NCI-H2196 (cell line): ENCODE results near the gene DOCK9.
A peak's percentile ranks its signal among the peaks of the same experiment; 100 is the strongest.

Experiments
- DNase-seq: peaks from one replicate; lab custom pipeline; 2025; ENCODE audit not compliant: unreplicated experiment; lab: John Stamatoyannopoulos, UW

DOCK9 gene

GRCh38 chr13:98889419-98890085 is 88.3 kb downstream of the DOCK9 start:
- no peak for DNase-seq

GRCh38 chr13:98888890-98889279 is 89.0 kb downstream of the DOCK9 start:
- DNase-seq = no peak

DNA sequence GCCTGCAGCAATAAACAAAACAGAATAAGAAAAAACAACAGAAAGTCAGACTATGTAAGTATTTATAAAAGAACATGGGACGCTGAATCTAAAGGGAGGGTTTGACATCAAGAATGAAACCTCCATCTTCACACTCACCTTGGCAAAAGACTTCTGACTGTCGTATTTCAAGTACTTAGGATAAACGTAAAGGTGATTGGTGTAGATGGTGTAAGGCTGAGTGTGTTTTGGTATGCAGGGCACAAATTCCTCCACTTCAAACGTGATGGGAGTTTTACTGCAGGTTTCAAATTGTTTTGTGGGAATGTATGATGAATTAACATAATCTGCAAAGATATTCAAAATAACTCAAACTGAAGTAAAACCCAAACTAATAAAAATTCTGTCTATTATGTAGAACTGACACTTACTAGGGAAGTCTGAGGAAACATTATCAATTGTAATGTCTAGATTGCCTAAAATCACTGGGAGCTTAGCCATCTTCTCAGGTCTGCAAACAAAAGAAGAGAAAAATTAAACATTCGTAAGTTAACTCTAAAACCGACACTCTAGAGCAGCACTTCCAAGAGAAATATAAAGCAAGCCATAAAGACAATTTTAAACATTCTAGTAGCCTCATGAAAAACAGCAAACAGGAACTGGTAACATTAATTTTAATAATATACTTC is 89.5 kb downstream of the DOCK9 start:
- no peak for DNase-seq

DNA sequence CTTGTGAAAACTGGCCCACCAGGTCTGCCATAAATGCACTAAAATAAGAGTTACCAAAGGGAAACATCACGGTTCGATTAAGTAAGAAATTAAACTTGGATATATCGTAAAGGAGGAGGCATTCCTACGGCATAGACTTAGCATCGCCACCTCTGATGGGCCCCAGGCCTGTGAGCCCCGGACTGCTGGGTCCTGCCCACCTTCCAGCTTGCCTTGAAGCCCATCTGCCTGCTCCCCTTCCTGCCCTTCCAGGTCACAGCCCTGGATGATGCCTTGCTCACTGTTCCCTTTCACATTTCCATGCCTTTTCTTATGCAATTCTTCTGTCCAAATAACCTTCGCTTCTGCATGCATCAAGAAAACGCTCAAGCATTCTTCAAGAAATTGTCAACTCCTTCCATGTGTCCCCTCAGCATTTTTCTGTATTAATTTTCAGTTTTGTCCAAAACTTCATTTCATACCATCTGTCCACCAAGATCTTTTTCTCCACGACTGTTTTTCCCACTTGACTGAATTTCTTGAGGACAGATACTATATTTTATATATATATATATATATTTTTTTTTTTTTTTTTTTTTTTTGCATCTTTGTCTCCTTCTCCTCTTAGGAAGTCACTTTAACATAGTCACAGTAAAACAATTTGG is 91.2 kb downstream of the DOCK9 start:
- no peak for DNase-seq

- no peak for DNase-seq
Observed at GRCh38 chr13:98885600-98885999, 92.3 kb downstream of the DOCK9 start.

DNA sequence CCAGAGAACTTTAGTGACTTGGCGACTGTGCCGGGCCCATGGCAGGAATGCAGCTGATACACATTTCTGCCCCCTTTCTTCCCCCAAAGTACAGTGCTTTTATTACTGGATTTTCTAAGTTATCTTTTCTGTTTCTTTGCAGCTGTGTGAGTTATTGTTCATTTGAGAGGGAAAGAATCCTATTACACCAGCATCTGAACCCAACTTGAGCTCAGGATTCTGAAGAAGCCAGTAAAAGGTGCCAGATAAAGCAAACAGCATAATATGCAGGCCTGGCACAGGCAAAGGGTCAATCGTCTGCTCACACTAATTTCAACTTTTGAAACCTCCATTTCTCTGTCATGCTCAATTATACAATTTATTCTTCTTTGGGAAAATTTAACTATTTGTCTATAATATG is 93.9 kb downstream of the DOCK9 start:
- DNase-seq = no peak

DNA sequence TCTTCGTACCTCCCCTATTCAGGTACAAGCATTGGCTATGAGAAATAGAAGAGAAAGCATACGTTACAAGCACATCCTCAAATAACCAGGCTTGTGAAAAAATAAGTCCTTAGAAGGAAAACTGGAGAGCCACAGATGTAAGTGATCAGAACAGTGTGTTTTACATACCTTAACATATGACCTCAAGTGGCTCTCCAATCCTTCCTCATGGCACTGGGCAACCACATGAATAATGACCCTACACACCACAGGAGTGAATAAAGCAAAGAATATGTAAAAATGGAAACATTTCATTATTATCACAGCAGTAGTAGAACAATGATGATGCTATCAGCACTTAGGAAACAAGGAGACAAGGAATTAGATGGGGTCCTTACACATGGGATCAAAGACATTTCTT is 96.5 kb downstream of the DOCK9 start:
- DNase-seq = no peak

- DNase-seq = no peak
Observed at GRCh38 chr13:98880677-98881076, 97.2 kb downstream of the DOCK9 start.

DNA sequence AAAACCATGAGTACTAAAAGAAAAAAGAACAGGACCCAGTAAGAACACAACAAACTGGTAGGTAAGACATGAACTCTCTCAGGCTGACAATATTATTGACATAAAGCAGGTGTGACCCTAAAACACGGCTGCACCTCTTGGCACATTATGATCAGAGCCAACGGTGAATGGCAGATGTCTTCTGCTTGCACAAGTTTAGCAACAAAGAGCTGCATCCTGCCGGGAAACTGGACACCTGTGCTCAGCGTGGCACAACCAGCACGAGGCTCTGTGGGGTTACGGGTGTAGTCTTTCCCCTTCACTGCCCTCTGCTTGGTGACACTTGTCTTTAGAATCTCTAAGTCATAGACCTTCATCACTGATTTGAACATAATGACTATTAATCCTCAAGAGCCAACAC is 97.9 kb downstream of the DOCK9 start:
- peak; percentile 32 for DNase-seq

- DNase-seq = no peak
Observed at GRCh38 chr13:98879127-98879520, 98.7 kb downstream of the DOCK9 start.

GRCh38 chr13:98878486-98879126 is 99.3 kb downstream of the DOCK9 start:
- DNase-seq = no peak

GRCh38 chr13:98877936-98878335 is 99.9 kb downstream of the DOCK9 start:
- DNase-seq = no peak

- no peak for DNase-seq
Observed at GRCh38 chr13:98877466-98877865, 100.4 kb downstream of the DOCK9 start.

GRCh38 chr13:98875146-98875729 is 102.6 kb downstream of the DOCK9 start:
- no peak for DNase-seq

- no peak for DNase-seq
Observed at GRCh38 chr13:98874029-98874397, 103.9 kb downstream of the DOCK9 start.

DNA sequence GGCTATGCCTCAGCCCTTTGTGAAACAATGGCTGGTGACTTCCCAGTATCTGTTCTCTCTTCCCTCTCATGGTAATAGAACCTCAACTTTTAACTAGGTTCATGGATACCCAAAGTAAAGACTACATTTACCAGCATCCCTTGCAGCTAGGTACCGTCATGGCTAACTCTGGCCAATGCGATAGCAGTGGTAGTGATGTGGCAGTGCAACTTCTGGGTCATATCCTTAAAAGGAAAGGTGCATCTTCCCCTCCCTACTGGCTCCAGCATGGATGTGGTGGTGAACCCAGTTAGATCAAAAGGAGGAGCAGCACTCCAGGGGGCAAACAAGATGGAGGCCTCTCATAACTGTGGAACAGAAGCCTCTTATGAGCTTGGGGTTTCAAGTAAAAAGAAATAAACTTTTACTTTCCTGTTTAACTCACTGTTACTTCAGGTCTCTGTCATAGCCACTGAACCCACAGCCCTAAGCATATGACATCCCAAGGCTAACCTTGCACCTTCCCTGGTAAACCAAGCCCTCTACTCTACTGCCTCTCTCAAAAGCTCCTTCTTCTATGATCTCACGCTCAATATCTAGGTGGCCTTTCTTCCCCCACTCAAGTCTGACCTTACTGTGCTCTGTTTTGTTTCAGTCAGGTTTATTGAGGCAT is 104.4 kb downstream of the DOCK9 start:
- DNase-seq = no peak

DNA sequence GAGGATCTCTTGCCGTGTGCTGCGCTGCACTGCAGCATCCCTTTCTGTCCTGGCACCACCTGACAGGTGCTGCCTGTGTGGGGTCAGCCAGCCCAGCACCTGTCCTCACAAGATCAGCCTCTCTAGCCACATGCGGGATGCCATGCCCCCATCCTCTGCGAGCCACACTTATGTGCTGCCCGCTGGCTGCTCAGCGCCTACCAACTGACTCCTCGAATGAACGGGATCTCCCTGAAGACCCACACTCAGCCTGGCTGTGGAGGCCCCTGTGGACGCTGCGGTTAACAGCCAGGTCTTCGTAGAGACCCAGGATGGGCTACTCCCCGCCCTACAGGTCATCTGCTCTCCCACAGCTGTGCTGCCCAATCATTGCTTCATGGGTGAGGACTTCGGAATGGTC is 106.1 kb downstream of the DOCK9 start:
- DNase-seq = no peak

DNA sequence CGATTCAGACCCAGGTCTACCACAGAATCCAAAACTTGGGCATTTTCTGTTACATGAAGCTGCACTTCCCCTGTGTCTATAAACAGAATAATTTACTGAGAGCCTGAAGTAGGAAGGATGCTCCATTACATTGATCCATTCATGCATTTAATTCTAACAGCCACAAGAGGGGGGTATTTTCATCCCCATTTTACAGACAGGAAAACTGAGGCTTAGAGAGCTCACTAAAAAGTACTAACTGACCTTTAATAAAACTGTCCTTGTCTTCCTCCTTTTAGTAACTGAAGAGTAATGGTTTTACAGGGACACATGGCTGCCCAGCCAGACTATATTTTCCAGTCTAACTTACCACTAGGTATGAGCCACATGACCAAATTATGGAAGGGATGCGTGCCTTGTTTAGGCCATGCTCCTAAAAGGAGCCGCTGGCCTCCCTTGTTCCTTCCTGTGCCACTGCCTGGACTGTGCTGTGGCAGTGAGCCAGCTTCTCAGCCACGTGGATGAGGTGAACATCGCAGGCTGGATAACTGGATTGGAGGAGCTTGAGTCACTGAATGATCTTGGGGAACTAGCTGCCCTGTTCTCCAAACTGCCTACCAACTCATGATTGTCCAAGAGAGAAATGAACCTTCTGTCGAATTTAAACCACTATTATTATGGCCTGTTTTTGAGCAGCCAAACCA is 108.3 kb downstream of the DOCK9 start:
- no peak for DNase-seq

DNA sequence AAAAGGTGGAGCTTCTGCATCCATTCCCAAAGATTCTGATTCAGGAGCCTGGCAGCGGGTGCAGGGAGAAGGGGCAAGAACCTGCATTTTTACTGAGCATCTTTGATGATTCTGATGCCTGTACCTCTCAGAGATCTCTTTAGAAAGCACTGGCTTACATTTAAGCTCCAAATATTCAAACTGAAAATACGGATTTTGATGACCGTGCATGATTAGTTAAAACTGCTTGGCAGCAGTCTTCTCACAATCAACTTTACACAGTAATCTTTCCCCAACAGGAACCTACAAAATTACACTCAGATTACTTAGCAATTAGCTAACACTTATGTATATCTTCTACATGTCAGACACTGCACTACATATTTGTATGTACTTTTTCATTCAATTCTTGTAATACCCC is 108.9 kb downstream of the DOCK9 start:
- no peak for DNase-seq

- no peak for DNase-seq
Observed at GRCh38 chr13:98866882-98867281, 111.0 kb downstream of the DOCK9 start.

DNA sequence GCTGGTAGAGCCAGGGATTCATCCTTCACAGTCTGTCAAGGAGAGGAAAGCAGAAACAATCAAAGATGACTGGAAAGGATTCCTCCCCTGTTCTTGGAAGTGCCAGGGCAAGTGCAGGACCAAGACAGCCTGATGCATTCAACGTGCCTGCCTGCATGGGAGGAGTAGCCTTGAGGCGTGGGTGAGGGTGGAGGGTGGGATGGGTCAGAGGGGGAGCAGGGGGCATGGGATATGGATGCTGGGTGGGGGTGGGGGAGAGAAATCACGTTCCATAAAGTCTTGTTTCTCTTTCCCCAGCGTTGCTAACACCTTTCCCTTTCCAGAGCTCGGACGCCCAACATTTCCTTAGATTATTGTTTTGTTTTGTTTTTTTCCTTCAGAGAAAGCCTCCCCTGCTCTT is 117.4 kb downstream of the DOCK9 start:
- DNase-seq = no peak
